HepG2 (cell line): ENCODE measurements around the gene CBX2. TPM values are rescaled to one million over a fixed set of nuclear protein-coding genes. Genes with fewer than 3 reads are reported as not detected.

ENCODE experiments used
- ARNTL ChIP-seq: sonication (generic); formaldehyde crosslinking; IDR thresholded peaks from 2 replicates; pipeline ENCODE4 v1.4.0; 2020; ENCODE audit warnings: mild to moderate bottlenecking, missing genetic modification reagents
- CHD4 ChIP-seq: fragments of 200-600 bp; sonication (generic); IDR thresholded peaks from 2 replicates; pipeline ENCODE4 v1.7.0; 2017; ENCODE audit warnings: mild to moderate bottlenecking, low read length, borderline replicate concordance
- IRF2 ChIP-seq: IDR thresholded peaks from 2 replicates; pipeline ENCODE4 v1.6.1; 2018; ENCODE audit warnings: missing genetic modification reagents, missing compliant biosample characterization
- MTA3 ChIP-seq: sonication (generic); formaldehyde crosslinking; IDR thresholded peaks from 2 replicates; pipeline ENCODE4 v1.4.0; 2020; ENCODE audit warnings: missing genetic modification reagents
- POLR2AphosphoS5 ChIP-seq: IDR thresholded peaks from 2 replicates; pipeline ENCODE4 v1.6.1; 2012; ENCODE audit warnings: low read depth, low read length
- ZBTB7A ChIP-seq: sonication (generic); formaldehyde crosslinking; IDR thresholded peaks from 2 replicates; pipeline ENCODE4 v1.8.0; 2022; ENCODE audit warnings: mild to moderate bottlenecking, missing genetic modification reagents
- ZNF101 ChIP-seq: sonication (generic); formaldehyde crosslinking; IDR thresholded peaks from 2 replicates; pipeline ENCODE4 v1.4.0; 2020; ENCODE audit warnings: mild to moderate bottlenecking, low read depth, missing genetic modification reagents, borderline replicate concordance
- ZNF333 ChIP-seq: sonication (generic); formaldehyde crosslinking; IDR thresholded peaks from 2 replicates; pipeline ENCODE4 v1.4.0; 2020; ENCODE audit warnings: mild to moderate bottlenecking, missing genetic modification reagents, borderline replicate concordance
- ZNF547 ChIP-seq: sonication (generic); formaldehyde crosslinking; IDR thresholded peaks from 2 replicates; pipeline ENCODE4 v1.5.1; 2020; ENCODE audit warnings: mild to moderate bottlenecking, missing genetic modification reagents
- ZNF772 ChIP-seq: sonication (generic); formaldehyde crosslinking; IDR thresholded peaks from 2 replicates; pipeline ENCODE4 v1.5.0; 2020; ENCODE audit warnings: mild to moderate bottlenecking, missing genetic modification reagents
- polyA plus RNA-seq, 8 experiments: library from polyadenylated mRNA; depleted of rRNA in 3 of 8; stranded (reverse) in 7 of 8; unstranded in 1 of 8; fragments of >200 nt; fragmentation: Illumina TruSeq in 4 of 8; extraction: Trizol in 4 of 8; gene quantifications; 2 replicates each; pipeline versions ENCODE4 v1.2.1 to v1.2.3, GENCODE V29; 2011 to 2016; ENCODE audit warnings: low read depth in 4 of 8, missing spikeins in 1 of 8, mixed read lengths in 1 of 8; ENCODE audit not compliant: insufficient read depth in 1 of 8
- total RNA-seq, 5 experiments: library from RNA; depleted of rRNA; stranded (reverse); fragments of >200 nt; fragmentation: Illumina TruSeq; extraction: Trizol; gene quantifications; 2 replicates each; pipeline ENCODE4 v1.2.3, GENCODE V29; 2016; ENCODE audit warnings: low read depth in 1 of 5
- TF ChIP-seq, protein P1 (sequence below): sonication (generic); formaldehyde crosslinking; IDR thresholded peaks from 2 replicates; pipeline ENCODE4 v1.5.1; 2020; ENCODE audit warnings: mild to moderate bottlenecking, missing genetic modification reagents, borderline replicate concordance
- TF ChIP-seq, protein P2 (sequence below): sonication (generic); formaldehyde crosslinking; IDR thresholded peaks from 2 replicates; pipeline ENCODE4 v1.5.0; 2020; ENCODE audit warnings: mild to moderate bottlenecking, missing genetic modification reagents, borderline replicate concordance
- TF ChIP-seq, protein P3 (sequence below): sonication (generic); formaldehyde crosslinking; IDR thresholded peaks from 2 replicates; pipeline ENCODE4 v1.4.0; 2020; ENCODE audit warnings: missing genetic modification reagents, borderline replicate concordance
- TF ChIP-seq, protein P4 (sequence below): sonication (generic); formaldehyde crosslinking; conservative IDR thresholded peaks from 2 replicates; pipeline ENCODE4 v1.8.1; 2023; ENCODE audit warnings: missing genetic modification reagents

CBX2 gene
- total and polyA plus RNA-seq, 2 of the 13 experiments (the other 11 are each of a cell fraction or from before 2014, with no cell fraction given) = 14.5 to 31.1 TPM

DNA sequence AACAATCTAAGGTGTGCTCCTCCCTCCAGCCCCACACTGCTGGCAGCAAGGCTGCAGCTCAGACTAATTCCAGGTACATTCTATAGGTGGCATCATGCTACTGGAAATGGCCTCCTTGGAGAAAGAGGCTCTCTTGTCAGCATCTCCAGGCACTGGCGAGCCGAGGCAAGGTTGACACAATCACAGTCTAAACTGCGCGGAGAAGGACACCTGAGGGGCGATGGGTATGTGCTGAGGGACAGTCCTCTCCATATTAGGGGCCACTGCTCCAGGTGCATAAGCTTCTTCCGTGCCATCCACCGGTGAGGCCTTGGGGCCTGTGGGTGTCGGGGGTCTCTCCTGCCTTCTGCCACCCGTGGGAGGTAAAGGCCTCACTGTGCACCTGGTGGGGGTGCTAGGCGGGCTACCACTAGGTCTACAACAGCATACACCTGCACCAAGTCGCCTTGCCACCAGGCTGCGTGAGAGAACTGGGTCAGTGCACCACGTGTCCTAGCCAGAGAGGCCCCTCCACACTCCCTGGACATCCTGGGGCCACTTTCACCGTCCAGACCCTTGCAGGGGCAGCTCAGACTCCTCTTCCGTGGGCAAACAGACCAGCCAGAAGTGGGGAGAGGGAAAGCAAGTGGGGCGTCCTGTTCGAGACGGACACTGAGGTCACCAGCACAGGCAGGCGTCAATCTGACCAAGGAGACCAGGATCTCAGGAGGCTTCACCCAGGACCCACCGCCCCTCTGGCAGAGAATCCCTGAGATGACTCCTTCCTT is 31.0 kb downstream of the CBX2 start (continued):
- TF ChIP-seq, protein P1, sequence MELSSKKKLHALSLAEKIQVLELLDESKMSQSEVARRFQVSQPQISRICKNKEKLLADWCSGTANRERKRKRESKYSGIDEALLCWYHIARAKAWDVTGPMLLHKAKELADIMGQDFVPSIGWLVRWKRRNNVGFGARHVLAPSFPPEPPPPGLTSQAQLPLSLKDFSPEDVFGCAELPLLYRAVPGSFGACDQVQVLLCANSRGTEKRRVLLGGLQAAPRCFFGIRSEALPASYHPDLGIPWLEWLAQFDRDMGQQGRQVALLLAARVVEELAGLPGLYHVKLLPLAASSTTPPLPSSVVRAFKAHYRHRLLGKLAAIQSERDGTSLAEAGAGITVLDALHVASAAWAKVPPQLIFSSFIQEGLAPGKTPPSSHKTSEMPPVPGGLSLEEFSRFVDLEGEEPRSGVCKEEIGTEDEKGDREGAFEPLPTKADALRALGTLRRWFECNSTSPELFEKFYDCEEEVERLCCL = no peak
- TF ChIP-seq IRF2 (peak; percentile 61; the same call in 1 of the 2 replicates), ZBTB7A (CRISPR knock-in tag) (no peak), ZNF547 (CRISPR knock-in tag) (no peak), ZNF101 (CRISPR knock-in tag) (no peak), ZNF772 (CRISPR knock-in tag) (no peak), ZNF333 (CRISPR knock-in tag) (no peak), MTA3 (no peak), CHD4 (no peak), POLR2AphosphoS5 (no peak), ARNTL (CRISPR knock-in tag) (peak; percentile 58; the same call in 1 of the 2 replicates)
- TF ChIP-seq, protein P2, sequence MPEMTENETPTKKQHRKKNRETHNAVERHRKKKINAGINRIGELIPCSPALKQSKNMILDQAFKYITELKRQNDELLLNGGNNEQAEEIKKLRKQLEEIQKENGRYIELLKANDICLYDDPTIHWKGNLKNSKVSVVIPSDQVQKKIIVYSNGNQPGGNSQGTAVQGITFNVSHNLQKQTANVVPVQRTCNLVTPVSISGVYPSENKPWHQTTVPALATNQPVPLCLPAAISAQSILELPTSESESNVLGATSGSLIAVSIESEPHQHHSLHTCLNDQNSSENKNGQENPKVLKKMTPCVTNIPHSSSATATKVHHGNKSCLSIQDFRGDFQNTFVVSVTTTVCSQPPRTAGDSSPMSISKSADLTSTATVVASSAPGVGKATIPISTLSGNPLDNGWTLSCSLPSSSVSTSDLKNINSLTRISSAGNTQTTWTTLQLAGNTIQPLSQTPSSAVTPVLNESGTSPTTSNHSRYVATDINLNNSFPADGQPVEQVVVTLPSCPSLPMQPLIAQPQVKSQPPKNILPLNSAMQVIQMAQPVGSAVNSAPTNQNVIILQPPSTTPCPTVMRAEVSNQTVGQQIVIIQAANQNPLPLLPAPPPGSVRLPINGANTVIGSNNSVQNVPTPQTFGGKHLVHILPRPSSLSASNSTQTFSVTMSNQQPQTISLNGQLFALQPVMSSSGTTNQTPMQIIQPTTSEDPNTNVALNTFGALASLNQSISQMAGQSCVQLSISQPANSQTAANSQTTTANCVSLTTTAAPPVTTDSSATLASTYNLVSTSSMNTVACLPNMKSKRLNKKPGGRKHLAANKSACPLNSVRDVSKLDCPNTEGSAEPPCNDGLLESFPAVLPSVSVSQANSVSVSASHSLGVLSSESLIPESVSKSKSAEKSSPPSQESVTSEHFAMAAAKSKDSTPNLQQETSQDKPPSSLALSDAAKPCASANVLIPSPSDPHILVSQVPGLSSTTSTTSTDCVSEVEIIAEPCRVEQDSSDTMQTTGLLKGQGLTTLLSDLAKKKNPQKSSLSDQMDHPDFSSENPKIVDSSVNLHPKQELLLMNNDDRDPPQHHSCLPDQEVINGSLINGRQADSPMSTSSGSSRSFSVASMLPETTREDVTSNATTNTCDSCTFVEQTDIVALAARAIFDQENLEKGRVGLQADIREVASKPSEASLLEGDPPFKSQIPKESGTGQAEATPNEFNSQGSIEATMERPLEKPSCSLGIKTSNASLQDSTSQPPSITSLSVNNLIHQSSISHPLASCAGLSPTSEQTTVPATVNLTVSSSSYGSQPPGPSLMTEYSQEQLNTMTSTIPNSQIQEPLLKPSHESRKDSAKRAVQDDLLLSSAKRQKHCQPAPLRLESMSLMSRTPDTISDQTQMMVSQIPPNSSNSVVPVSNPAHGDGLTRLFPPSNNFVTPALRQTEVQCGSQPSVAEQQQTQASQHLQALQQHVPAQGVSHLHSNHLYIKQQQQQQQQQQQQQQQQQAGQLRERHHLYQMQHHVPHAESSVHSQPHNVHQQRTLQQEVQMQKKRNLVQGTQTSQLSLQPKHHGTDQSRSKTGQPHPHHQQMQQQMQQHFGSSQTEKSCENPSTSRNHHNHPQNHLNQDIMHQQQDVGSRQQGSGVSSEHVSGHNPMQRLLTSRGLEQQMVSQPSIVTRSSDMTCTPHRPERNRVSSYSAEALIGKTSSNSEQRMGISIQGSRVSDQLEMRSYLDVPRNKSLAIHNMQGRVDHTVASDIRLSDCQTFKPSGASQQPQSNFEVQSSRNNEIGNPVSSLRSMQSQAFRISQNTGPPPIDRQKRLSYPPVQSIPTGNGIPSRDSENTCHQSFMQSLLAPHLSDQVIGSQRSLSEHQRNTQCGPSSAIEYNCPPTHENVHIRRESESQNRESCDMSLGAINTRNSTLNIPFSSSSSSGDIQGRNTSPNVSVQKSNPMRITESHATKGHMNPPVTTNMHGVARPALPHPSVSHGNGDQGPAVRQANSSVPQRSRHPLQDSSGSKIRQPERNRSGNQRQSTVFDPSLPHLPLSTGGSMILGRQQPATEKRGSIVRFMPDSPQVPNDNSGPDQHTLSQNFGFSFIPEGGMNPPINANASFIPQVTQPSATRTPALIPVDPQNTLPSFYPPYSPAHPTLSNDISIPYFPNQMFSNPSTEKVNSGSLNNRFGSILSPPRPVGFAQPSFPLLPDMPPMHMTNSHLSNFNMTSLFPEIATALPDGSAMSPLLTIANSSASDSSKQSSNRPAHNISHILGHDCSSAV (CRISPR knock-in tag) = no peak
- TF ChIP-seq, protein P3, sequence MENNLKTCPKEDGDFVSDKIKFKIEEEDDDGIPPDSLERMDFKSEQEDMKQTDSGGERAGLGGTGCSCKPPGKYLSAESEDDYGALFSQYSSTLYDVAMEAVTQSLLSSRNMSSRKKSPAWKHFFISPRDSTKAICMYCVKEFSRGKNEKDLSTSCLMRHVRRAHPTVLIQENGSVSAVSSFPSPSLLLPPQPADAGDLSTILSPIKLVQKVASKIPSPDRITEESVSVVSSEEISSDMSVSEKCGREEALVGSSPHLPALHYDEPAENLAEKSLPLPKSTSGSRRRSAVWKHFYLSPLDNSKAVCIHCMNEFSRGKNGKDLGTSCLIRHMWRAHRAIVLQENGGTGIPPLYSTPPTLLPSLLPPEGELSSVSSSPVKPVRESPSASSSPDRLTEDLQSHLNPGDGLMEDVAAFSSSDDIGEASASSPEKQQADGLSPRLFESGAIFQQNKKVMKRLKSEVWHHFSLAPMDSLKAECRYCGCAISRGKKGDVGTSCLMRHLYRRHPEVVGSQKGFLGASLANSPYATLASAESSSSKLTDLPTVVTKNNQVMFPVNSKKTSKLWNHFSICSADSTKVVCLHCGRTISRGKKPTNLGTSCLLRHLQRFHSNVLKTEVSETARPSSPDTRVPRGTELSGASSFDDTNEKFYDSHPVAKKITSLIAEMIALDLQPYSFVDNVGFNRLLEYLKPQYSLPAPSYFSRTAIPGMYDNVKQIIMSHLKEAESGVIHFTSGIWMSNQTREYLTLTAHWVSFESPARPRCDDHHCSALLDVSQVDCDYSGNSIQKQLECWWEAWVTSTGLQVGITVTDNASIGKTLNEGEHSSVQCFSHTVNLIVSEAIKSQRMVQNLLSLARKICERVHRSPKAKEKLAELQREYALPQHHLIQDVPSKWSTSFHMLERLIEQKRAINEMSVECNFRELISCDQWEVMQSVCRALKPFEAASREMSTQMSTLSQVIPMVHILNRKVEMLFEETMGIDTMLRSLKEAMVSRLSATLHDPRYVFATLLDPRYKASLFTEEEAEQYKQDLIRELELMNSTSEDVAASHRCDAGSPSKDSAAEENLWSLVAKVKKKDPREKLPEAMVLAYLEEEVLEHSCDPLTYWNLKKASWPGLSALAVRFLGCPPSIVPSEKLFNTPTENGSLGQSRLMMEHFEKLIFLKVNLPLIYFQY (CRISPR knock-in tag) = peak; percentile 38; the same call in 1 of the 2 replicates
- TF ChIP-seq, protein P4, sequence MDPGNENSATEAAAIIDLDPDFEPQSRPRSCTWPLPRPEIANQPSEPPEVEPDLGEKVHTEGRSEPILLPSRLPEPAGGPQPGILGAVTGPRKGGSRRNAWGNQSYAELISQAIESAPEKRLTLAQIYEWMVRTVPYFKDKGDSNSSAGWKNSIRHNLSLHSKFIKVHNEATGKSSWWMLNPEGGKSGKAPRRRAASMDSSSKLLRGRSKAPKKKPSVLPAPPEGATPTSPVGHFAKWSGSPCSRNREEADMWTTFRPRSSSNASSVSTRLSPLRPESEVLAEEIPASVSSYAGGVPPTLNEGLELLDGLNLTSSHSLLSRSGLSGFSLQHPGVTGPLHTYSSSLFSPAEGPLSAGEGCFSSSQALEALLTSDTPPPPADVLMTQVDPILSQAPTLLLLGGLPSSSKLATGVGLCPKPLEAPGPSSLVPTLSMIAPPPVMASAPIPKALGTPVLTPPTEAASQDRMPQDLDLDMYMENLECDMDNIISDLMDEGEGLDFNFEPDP = no peak
